HCT116 (cell line): ENCODE measurements around the gene COPS6. TPM values are rescaled to one million over a fixed set of nuclear protein-coding genes. Genes with fewer than 3 reads are reported as not detected.

Experiments used
- ATAC-seq: fragments of 200-7000 bp; cut with Tn5 transposase; 2 replicates; pipeline ENCODE4 v1.9.1; 2020; ENCODE audit warnings: mild to moderate bottlenecking, moderate library complexity
- BruUV-seq: library from RNA; stranded (reverse); fragments of 400-500 nt; replicated peaks from 2 replicates; lab custom pipeline; 2021; lab: Mats Ljungman, UMichigan
- CTCF ChIA-PET: fragments of 300-600 bp; sonication (Branson Sonifier 250); formaldehyde crosslinking; loops from one replicate; lab custom pipeline; 2021; ENCODE audit warnings: antibody characterized with exemption; lab: Charles Lee
- POLR2A ChIA-PET: fragments of 300-600, 350-600 bp; sonication (Branson Sonifier 250); formaldehyde crosslinking; loops from one replicate; lab custom pipeline; 2021; ENCODE audit warnings: antibody characterized with exemption; lab: Charles Lee
- RAD21 ChIA-PET, 2 experiments: fragments of 300-600 bp; sonication (Branson Sonifier 250); formaldehyde crosslinking; loops; one replicate each; lab custom pipeline; 2023; ENCODE audit warnings: low total read pairs in 2 of 2; ENCODE audit not compliant: uncharacterized antibody in 2 of 2, unreplicated experiment in 2 of 2, low non-redundant PET in 1 of 2; lab: Charles Lee
- DNase-seq: peaks from one replicate; pipeline ENCODE4 v3.0.0-alpha.2; 2010; ENCODE audit warnings: low read depth, low spot score
- H2AFZ ChIP-seq: fragments of 200-600 bp; shearing (Covaris generic), sonication (generic); 2 replicates; pipeline ENCODE4 v1.6.1; 2017; ENCODE audit warnings: low read depth, mixed run types, mixed read lengths, antibody characterized with exemption, low read length; ENCODE audit not compliant: poor library complexity, severe bottlenecking
- H3K27ac ChIP-seq: 2 replicates; pipeline ENCODE4 v1.5.1; 2012; ENCODE audit warnings: low read depth, low read length
- H3K27me3 ChIP-seq: fragments of 200-600 bp; sonication (generic); 2 replicates; pipeline ENCODE4 v1.6.1; 2016; ENCODE audit warnings: mixed run types, low read length, mixed read lengths; ENCODE audit not compliant: insufficient read depth
- H3K36me3 ChIP-seq, 2 experiments: fragments of 200-500 bp in 1 of 2; fragments of 200-600 bp in 1 of 2; sonication (Bioruptor generic) in 1 of 2; sonication (generic) in 1 of 2; 2 replicates each; pipeline versions ENCODE4 v1.5.1 to v1.6.1; 2014 to 2016; ENCODE audit warnings: low read length in 2 of 2, inconsistent platforms in 1 of 2, mixed read lengths in 1 of 2, mixed run types in 1 of 2; ENCODE audit not compliant: insufficient read depth in 2 of 2, control insufficient read depth in 1 of 2
- H3K4me1 ChIP-seq, 2 experiments: fragments of 200-600 bp in 1 of 2; sonication (generic) in 1 of 2; 2 replicates each; pipeline versions ENCODE4 v1.5.1 to v1.6.1; 2012 to 2017; ENCODE audit warnings: low read length in 2 of 2, inconsistent platforms in 1 of 2, mild to moderate bottlenecking in 1 of 2, mixed read lengths in 1 of 2, mixed run types in 1 of 2, moderate library complexity in 1 of 2; ENCODE audit not compliant: insufficient read depth in 2 of 2, control insufficient read depth in 1 of 2
- H3K4me2 ChIP-seq: fragments of 200-600 bp; sonication (generic); 2 replicates; pipeline ENCODE4 v1.6.1; 2017; ENCODE audit warnings: mixed run types, low read length, mixed read lengths
- H3K4me3 ChIP-seq, 2 experiments: fragments of 200-600 bp in 1 of 2; sonication (generic) in 1 of 2; replicated peaks in 1 of 2; 2 replicates each; pipeline ENCODE4 v1.5.1; 2011 to 2016; ENCODE audit warnings: low read length in 2 of 2, control low read depth in 1 of 2, low read depth in 1 of 2, mild to moderate bottlenecking in 1 of 2, mixed read lengths in 1 of 2, mixed run types in 1 of 2
- H3K79me2 ChIP-seq: fragments of 200-600 bp; sonication (generic); 2 replicates; pipeline ENCODE4 v1.6.1; 2017; ENCODE audit warnings: mild to moderate bottlenecking, mixed run types, low read length, moderate library complexity, mixed read lengths; ENCODE audit not compliant: insufficient read depth
- H3K9ac ChIP-seq: fragments of 200-600 bp; sonication (generic); 2 replicates; pipeline ENCODE4 v1.6.1; 2016; ENCODE audit warnings: low read length, mixed read lengths
- H3K9me2 ChIP-seq: fragments of 200-600 bp; sonication (generic), shearing (Covaris generic); 2 replicates; pipeline ENCODE4 v1.6.1; 2017; ENCODE audit warnings: mixed run types, mild to moderate bottlenecking, moderate library complexity; ENCODE audit not compliant: insufficient read depth
- H3K9me3 ChIP-seq, 2 experiments: fragments of 200-500 bp in 1 of 2; fragments of 200-600 bp in 1 of 2; sonication (Bioruptor generic) in 1 of 2; sonication (generic) in 1 of 2; 2 replicates each; pipeline ENCODE4 v1.6.1; 2014 to 2017; ENCODE audit warnings: low read length in 2 of 2, mixed read lengths in 2 of 2, inconsistent platforms in 1 of 2, low read depth in 1 of 2, mild to moderate bottlenecking in 1 of 2, mixed run types in 1 of 2, moderate library complexity in 1 of 2; ENCODE audit not compliant: control insufficient read depth in 1 of 2, insufficient read depth in 1 of 2
- H4K20me1 ChIP-seq: fragments of 200-600 bp; sonication (generic), shearing (Covaris generic); 2 replicates; pipeline ENCODE4 v1.6.1; 2017; ENCODE audit warnings: mixed run types, mild to moderate bottlenecking, moderate library complexity; ENCODE audit not compliant: insufficient read depth
- ATF3 ChIP-seq: IDR thresholded peaks from 2 replicates; pipeline ENCODE4 v1.6.1; 2012
- CBX3 ChIP-seq: IDR thresholded peaks from 2 replicates; pipeline ENCODE4 v1.6.1; 2012; ENCODE audit warnings: low read depth
- CEBPB ChIP-seq: IDR thresholded peaks from 2 replicates; pipeline ENCODE4 v1.6.1; 2012; ENCODE audit warnings: low read depth
- EGR1 ChIP-seq: IDR thresholded peaks from 2 replicates; pipeline ENCODE4 v1.6.1; 2012; ENCODE audit warnings: low read depth
- ELF1 ChIP-seq: IDR thresholded peaks from 2 replicates; pipeline ENCODE4 v1.6.1; 2012; ENCODE audit warnings: low read depth, borderline replicate concordance
- EZH2 ChIP-seq: fragments of 200-600 bp; sonication (generic); IDR thresholded peaks from 2 replicates; pipeline ENCODE4 v1.6.1; 2017; ENCODE audit warnings: antibody characterized with exemption, mixed run types
- EZH2phosphoT487 ChIP-seq: fragments of 200-600 bp; IDR thresholded peaks from 2 replicates; pipeline ENCODE4 v1.6.1; 2018; ENCODE audit warnings: antibody characterized with exemption, borderline replicate concordance
- FOSL1 ChIP-seq: IDR thresholded peaks from 2 replicates; pipeline ENCODE4 v1.6.1; 2012; ENCODE audit warnings: low read depth
- JUND ChIP-seq: IDR thresholded peaks from 2 replicates; pipeline ENCODE4 v1.6.1; 2012
- MAX ChIP-seq: IDR thresholded peaks from 2 replicates; pipeline ENCODE4 v1.6.1; 2012
- POLR2AphosphoS5 ChIP-seq: IDR thresholded peaks from 2 replicates; pipeline ENCODE4 v1.6.1; 2011; ENCODE audit warnings: mild to moderate bottlenecking, low read depth, low read length, moderate library complexity
- SIN3A ChIP-seq: IDR thresholded peaks from 2 replicates; pipeline ENCODE4 v1.6.1; 2012; ENCODE audit warnings: low read depth
- SP1 ChIP-seq: IDR thresholded peaks from 2 replicates; pipeline ENCODE4 v1.6.1; 2012; ENCODE audit warnings: low read depth
- SRF ChIP-seq: IDR thresholded peaks from 2 replicates; pipeline ENCODE4 v1.6.1; 2012; ENCODE audit warnings: low read depth
- TCF7L2 ChIP-seq: IDR thresholded peaks from 2 replicates; pipeline ENCODE4 v1.7.0; 2011; ENCODE audit warnings: borderline replicate concordance, inconsistent platforms; ENCODE audit not compliant: insufficient read depth, insufficient read length; ENCODE audit errors: extremely low read depth
- YY1 ChIP-seq: IDR thresholded peaks from 2 replicates; pipeline ENCODE4 v1.6.1; 2011; ENCODE audit warnings: low read length, low read depth, moderate library complexity, mild to moderate bottlenecking; ENCODE audit not compliant: insufficient replicate concordance; ENCODE audit errors: extremely low read depth
- ZBTB33 ChIP-seq: IDR thresholded peaks from 2 replicates; pipeline ENCODE4 v1.6.1; 2011; ENCODE audit warnings: mild to moderate bottlenecking, low read length, moderate library complexity; ENCODE audit not compliant: insufficient replicate concordance; ENCODE audit errors: extremely low read depth
- ZFX ChIP-seq: fragments of 450-650 bp; IDR thresholded peaks from 2 replicates; pipeline ENCODE4 v1.6.1; 2017
- ZNF274 ChIP-seq: fragments of 200-500 bp; sonication (Bioruptor generic); IDR thresholded peaks from 2 replicates; pipeline ENCODE4 v1.6.1; 2014; ENCODE audit warnings: mild to moderate bottlenecking, low read depth, low read length, inconsistent platforms
- intact Hi-C: fragments of 100-400 bp; cut with micrococcal nuclease; formaldehyde crosslinking; loops from 2 replicates; pipeline ENCODE4 v1.10.0; 2022
- total RNA-seq: library from RNA; stranded (reverse); gene quantifications from one replicate; pipeline ENCODE4 v1.2.1, GENCODE V29; 2021; ENCODE audit not compliant: unreplicated experiment

The COPS6 gene
- total RNA-seq, 1 experiment from 2014 or later: 126 TPM

GRCh38 chr7:100105534-100105933 lies 16.8 kb downstream of the COPS6 start:
- H3K9ac ChIP-seq: no peak overlapping the region
- no peak overlapping the region for H3K27ac ChIP-seq
- BruUV-seq: no TSS peak
- H3K4me2 ChIP-seq: no peak overlapping the region
- H3K79me2 ChIP-seq: peaks cover 13% of the 10 kb centered on the region; the same call in 1 of the 2 replicates
- DNase-seq (no peak), ATAC-seq (no peak)
- peaks cover 6 to 16% of the 10 kb centered on the region in 2 experiments; a peak in 3 of 4 replicates for H3K4me1 ChIP-seq
- H3K36me3 ChIP-seq: peaks cover 0 to 22% of the 10 kb centered on the region in 2 experiments; a peak in 3 of 4 replicates
- RAD21 ChIA-PET: no interaction called here
- no peak overlapping the region for H3K4me3 ChIP-seq
- POLR2A ChIA-PET: interaction anchor here (0.6 kb wide), 1 partner anchor 9 kb away, joined by 3 read pairs; no protein-coding TSS in a partner anchor
- intact Hi-C loops: no loop called here
- no peak overlapping the region for H2AFZ ChIP-seq
- no peak for TF ChIP-seq FOSL1
- no peak for TF ChIP-seq POLR2AphosphoS5
- TF ChIP-seq CBX3: no peak
- TF ChIP-seq ZBTB33: no peak
- no peak for TF ChIP-seq TCF7L2
- no peaks in the 10 kb centered on the region for H3K9me3 ChIP-seq
- no peaks in the 10 kb centered on the region for H3K9me2 ChIP-seq
- no peaks in the 10 kb centered on the region for H3K27me3 ChIP-seq
- H4K20me1 ChIP-seq: no peaks in the 10 kb centered on the region
- CTCF ChIA-PET: no interaction called here

- Histone ChIP-seq H3K79me2 (peaks cover 6% of the 10 kb centered on the region; the same call in 1 of the 2 replicates), H3K27me3 (no peaks in the 10 kb centered on the region), H3K4me2 (no peak overlapping the region), H3K9me2 (no peaks in the 10 kb centered on the region), H2AFZ (no peak overlapping the region), H3K9me3 (no peaks in the 10 kb centered on the region), H3K4me3 (no peak overlapping the region), H3K9ac (no peak overlapping the region), H3K27ac (no peak overlapping the region), H4K20me1 (no peaks in the 10 kb centered on the region), H3K4me1 (peaks cover 6 to 12% of the 10 kb centered on the region in 2 experiments; a peak in 3 of 4 replicates), H3K36me3 (peaks cover 2 to 22% of the 10 kb centered on the region in 2 experiments; a peak in 3 of 4 replicates)
- DNase-seq: no peak
- ChIA-PET CTCF (no interaction called here), POLR2A (no interaction called here), RAD21 (no interaction called here)
- BruUV-seq: no TSS peak
- no peak for ATAC-seq
- intact Hi-C loops: no loop called here
- no peak for TF ChIP-seq JUND
- TF ChIP-seq ZNF274: no peak
- TF ChIP-seq MAX: no peak
- no peak for TF ChIP-seq POLR2AphosphoS5
- TF ChIP-seq CBX3: no peak
- TF ChIP-seq TCF7L2: no peak
- no peak for TF ChIP-seq EZH2
- TF ChIP-seq SRF: no peak
- no peak for TF ChIP-seq ATF3
- no peak for TF ChIP-seq SP1
- no peak for TF ChIP-seq EZH2phosphoT487
- no peak for TF ChIP-seq YY1
- no peak for TF ChIP-seq SIN3A
- no peak for TF ChIP-seq ZFX
- no peak for TF ChIP-seq EGR1
- no peak for TF ChIP-seq CEBPB
- no peak for TF ChIP-seq FOSL1
- TF ChIP-seq ELF1: no peak
These were observed 17.9 kb downstream of the COPS6 start for GRCh38 chr7:100106633-100107032.
